ENCODE measurements around the gene PDGFA.

Gene PDGFA

GRCh38 chr7:519484-520390 is at the start of gene PDGFA:
Gene PDGFA, minus strand, starts transcription at chr7:519846. Its CDS starts 845 bp downstream, at chr7:519001.
- DNase-seq (ENCODE audit: low spot score), result peak; percentile 63

- no peak for DNase-seq (ENCODE audit: low spot score)
Measured at GRCh38 chr7:568031-568951, 48.6 kb upstream of the PDGFA start.

- DNase-seq (ENCODE audit: low spot score), result no peak
Measured at GRCh38 chr7:567305-567883, 47.7 kb upstream of the PDGFA start.

GRCh38 chr7:566100-566499 is 46.5 kb upstream of the PDGFA start:
- DNase-seq (ENCODE audit: low spot score), result no peak

- no peak for DNase-seq (ENCODE audit: low spot score)
Measured at GRCh38 chr7:564176-564865, 44.7 kb upstream of the PDGFA start.

- no peak for DNase-seq (ENCODE audit: low spot score)
Measured at GRCh38 chr7:563629-564170, 44.1 kb upstream of the PDGFA start.

GRCh38 chr7:562789-563628 is 43.4 kb upstream of the PDGFA start:
- DNase-seq (ENCODE audit: low spot score), result no peak

GRCh38 chr7:562374-562675 is 42.7 kb upstream of the PDGFA start:
- DNase-seq (ENCODE audit: low spot score), result no peak

GRCh38 chr7:561631-562373 is 42.2 kb upstream of the PDGFA start:
- DNase-seq (ENCODE audit: low spot score), result no peak

GRCh38 chr7:560966-561630 is 41.5 kb upstream of the PDGFA start:
- DNase-seq (ENCODE audit: low spot score), result no peak

- DNase-seq (ENCODE audit: low spot score), result no peak
Measured at GRCh38 chr7:559396-559705, 39.7 kb upstream of the PDGFA start.

GRCh38 chr7:557558-557881 is 37.9 kb upstream of the PDGFA start:
- no peak for DNase-seq (ENCODE audit: low spot score)

- DNase-seq (ENCODE audit: low spot score), result no peak
Measured at GRCh38 chr7:556837-557557, 37.4 kb upstream of the PDGFA start.

- DNase-seq (ENCODE audit: low spot score), result no peak
Measured at GRCh38 chr7:556291-556826, 36.7 kb upstream of the PDGFA start.

GRCh38 chr7:555551-556160 is 36.0 kb upstream of the PDGFA start:
- no peak for DNase-seq (ENCODE audit: low spot score)

GRCh38 chr7:553636-554111 is 34.0 kb upstream of the PDGFA start:
- DNase-seq (ENCODE audit: low spot score), result no peak

GRCh38 chr7:552868-553635 is 33.4 kb upstream of the PDGFA start:
- no peak for DNase-seq (ENCODE audit: low spot score)

All from putamen (tissue), 1 donor.